Stimulated activated CD4-positive, alpha-beta T cell treated with anti-CD3 and anti-CD28 coated beads, Interleukin-15, amount 100 ng/mL, for 48 hours (primary cell): ENCODE data around the gene GOLGA2.
A peak's percentile ranks its signal among the peaks of the same experiment; 100 is the strongest.
"Not testable (repeated sequence)": the region's sequence is repeated elsewhere in the genome, so short reads cannot be mapped to it uniquely, and the experiment has no call there.

Experiments used
- DNase-seq, 2 donors: peaks; one replicate each; pipeline ENCODE4 v3.0.0-alpha.2; 2020; ENCODE audit warnings: low read depth in 2 of 2

The GOLGA2 gene

DNA sequence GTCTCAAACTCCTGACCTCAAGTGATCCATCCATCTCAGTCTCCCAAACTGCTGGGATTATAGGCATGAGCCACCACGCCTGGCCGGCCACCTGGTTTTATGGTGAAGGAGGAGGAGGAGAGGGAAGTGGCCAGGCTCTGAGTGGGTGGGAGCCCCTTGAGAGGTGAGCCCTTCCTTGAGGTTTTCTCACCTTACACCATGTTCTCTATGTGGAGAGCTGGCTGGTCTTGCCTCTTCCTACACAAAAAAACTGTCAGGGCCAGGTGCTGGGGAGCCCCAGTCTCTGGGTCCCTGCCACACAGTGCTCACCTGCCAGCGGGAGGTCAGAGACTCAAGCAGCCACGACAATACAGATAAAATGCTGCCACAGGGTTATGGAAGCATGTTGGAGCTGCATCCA is 18.3 kb upstream of the GOLGA2 start:
- DNase-seq = no peak

DNA sequence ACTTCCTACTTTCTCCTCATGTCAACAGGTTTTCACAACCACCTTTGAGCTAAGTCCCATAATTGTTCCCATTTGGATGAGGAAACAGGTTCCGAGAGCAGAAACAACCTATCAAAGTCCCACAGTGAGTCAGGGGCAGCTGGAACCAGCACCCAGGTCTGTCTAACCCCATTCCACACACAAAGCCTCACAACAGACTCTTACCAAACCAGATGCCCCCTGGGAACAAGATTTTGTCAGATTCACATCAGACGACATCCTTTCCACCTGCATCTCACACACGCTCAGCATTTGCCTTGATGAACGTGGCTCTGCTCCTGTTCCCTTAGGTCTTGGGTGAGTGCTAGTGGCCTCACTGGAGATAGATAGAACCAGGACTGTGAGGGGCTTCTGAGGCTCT is 17.3 kb upstream of the GOLGA2 start:
- DNase-seq = no peak

DNA sequence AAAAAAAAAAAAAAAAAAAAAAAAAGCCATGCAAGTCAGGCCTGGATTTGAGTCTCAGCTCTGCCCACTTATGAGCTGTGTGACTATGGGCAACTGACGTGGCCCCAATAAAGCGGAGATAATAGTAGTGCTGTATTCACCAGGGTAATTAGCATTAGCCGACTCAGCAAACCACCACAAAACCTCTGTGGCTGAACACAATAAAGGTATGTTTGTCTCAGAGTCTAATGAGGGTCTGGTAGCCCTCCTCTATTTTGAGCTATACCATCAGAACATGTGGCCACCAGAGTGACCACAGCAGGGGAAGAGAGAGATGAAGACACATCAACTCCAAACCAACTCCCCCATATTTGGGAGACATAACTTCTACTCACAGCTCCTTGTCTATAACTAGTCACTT is 16.2 kb upstream of the GOLGA2 start:
- DNase-seq = no peak

DNA sequence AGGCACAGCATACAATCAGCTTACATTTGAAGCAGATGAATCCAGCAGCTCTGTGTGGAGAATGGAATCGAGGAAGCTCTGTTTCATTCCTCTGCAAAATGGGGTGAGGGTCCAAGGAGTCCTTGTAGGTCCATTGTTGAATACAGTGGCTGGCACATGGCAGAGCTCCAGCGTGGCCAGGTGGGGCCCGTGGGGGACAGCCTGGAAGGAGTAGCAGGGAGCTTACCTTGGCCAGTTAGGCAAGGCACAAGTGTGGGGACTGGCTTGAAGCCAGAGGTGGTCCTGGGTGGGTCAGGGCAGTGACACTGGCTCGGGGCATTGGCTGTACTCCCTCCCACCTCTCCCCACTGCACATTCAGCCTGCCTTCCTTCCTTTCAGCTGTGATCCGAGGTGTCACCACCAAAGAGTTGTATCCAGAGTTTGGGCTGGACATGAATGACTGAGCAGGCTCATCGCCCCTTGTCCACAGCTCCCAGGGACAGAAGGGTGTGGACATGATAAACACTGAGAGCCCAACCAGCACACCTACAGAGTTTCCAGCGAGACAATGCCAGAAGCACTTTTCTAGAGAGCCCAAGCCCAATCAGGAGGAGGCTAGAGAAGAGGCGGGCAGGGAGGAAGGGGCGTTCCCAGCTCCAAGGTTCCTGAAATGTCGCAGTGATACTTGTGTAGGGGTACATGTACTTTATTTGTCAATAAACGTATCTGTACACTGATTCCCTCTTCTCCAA is 12.6 kb upstream of the GOLGA2 start:
- DNase-seq = no peak

DNA sequence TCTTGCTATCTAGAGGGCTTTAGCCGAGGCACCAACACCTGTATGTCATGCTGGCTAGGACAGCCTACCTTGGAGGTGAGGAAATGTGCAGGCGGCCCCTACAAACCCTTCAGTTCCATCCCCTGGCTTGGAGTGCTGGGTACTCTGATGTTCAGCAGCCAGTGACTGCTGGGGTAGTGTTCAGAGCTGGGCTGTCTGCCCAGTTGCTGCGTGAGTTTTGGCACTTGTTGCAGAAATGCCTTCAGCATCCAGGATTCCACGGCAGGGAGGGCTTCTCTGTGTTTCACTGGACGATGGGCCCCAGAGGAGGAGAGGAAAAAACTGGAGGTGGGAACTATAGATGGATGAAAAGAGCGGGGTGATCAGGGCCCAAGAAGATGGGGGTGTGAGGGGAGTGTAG is 10.6 kb upstream of the GOLGA2 start:
- DNase-seq = no peak

DNA sequence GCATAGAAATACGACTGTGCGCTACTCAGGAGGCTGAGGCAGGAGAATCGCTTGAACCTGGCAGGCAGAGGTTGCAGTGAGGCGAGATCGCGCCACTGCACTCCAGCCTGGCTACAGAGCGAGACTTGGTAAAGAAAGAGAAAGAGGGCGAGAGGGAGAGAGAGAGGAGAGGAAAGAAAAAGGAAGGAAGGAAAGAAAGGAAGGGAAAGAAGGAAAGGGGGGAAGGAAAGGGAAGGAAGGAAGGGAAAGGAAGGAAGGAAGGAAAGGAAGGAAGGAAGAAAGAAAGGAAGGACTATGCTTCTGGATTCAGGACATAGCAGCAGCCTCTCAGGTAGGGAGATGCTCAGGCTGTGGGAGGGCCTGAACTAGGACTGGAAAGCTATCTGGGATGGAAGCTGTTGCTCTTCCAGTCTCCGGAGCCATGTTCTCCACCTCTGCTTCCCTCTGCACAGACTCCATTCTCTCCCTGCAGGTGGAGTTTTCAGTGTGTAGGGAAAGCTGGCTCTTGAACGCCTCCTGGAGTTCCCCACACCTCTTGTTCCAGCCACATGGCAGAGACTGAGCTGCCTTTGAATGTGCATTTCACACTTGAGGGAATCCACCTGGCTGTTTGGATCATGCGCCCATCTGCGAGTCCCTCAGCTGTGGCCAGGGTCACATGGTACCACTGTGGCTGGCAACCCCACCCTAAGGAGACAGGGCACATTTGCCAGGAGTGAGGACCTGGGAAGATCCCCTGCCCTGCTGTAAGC is 9.4 kb upstream of the GOLGA2 start:
- DNase-seq = no peak

DNA sequence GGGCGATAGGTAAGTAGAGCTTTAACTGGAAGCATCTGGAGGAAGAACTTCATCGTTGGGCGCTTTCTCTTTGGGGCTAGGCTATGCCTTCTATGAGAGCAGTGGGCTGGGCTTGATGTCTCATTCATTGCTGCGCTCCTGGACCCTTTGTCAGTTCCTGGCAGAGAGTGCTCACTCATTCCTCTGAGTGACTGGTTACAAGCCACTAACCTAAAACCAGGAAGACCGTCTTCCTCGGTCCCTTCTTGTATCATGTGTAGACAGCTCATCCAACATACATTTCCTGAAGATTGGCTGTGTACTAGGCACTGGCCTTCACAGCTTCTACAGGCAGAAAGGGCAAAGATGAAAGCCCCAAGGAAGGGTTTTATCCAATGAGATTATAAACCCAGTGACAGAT is 6.7 kb upstream of the GOLGA2 start:
- DNase-seq = no peak

DNA sequence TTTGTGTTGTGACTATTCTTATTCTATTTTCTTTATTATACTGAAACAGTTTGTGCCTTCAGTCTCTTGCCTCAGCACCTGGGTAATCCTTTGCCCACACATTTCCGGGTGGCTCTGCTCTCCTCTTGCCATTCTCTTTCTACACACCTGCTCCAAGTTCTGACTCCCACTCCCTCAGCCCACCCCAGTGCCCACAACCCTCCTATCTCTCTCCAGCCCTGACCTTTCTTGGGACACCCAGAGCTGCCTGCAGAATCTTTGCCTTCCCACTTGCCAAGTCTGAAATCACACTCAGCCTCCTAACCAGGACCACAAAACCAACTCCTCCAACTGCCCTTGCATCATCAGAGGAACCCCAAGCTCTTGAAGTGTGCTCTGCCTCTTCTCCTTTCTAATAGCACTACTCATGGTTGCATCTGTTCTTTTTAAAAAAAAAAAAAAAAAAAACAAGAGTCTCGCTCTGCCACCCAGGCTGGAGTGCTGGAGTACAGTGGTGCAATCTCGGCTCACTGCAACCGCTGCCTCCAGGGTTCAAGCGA is 4.3 kb upstream of the GOLGA2 start:
- no peak for DNase-seq

DNA sequence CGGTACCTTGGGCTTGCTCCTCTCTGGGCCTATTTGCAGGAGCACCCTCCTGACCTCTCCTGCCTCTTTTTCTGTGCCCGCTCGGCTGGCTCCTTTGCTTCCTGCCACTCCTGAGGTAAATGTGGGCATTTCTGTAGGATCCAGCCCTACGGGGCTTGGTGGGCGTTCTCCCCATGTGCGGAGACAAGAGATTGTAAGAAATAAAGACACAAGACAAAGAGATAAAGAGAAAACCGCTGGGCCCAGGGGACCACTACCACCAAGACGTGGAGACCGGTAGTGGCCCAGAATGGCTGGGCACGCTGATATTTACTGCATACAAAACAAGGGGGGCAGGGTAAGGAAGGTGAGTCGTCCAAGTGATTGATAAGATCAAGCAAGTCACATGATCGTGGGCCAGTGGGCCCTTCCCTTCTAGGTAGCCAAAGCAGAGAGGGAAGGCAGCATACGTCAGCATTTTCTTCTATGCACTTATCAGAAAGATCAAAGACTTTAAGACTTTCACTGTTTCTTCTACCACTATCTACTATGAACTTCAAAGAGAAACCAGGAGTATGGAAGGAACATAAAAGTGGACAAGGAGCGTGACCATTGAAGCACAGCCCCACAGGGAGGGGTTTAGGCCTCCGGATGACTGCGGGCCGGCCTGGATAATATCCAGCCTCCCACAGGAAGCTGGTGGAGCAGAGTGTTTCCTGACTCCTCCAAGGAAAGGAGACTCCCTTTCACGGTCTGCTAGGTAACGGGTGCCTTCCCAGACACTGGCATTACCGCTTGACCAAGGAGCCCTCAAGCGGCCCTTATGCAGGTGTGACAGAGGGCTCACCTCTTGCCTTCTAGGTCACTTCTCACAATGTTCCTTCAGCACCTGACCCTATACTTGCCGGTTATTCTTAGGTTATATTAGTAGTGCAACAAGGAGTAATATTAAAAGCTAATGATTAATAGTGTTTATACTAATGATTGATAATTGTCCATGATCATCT is 3.6 kb upstream of the GOLGA2 start:
- not testable (repeated sequence) for DNase-seq

DNA sequence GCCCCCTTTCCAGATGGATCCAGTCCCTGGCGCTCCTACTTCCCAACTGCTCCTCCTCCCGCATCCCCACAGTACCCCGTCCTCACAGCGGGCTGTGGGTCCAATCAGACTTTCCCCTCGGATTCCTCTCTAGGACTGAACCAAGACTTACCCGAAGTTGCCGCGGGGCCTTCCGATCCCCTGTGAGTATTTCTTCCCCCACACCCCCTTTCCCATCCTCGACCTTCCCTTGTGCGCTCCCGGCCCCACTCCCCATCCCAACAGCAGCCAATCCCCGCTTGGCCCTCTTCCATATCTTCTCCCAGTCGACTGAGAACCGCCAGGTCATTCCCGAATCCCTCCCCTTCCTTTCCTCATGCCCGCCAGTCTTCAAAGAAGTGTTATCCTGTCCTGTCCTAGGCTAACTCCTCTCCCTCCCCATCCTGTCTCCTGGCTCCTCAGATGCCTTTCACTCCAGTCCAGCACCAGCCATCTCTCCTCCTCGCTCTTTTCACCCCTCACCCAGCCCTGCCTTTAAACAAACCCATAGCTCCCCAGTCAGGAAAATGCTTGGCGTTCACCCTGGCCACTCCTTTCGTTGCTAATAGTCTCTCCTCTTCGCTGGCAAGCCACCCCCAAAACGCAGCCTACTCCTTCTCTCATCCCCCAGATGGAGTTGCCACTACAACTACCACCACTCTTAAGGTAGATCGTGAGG is 915 bp upstream of the GOLGA2 start:
- DNase-seq = no peak

DNA sequence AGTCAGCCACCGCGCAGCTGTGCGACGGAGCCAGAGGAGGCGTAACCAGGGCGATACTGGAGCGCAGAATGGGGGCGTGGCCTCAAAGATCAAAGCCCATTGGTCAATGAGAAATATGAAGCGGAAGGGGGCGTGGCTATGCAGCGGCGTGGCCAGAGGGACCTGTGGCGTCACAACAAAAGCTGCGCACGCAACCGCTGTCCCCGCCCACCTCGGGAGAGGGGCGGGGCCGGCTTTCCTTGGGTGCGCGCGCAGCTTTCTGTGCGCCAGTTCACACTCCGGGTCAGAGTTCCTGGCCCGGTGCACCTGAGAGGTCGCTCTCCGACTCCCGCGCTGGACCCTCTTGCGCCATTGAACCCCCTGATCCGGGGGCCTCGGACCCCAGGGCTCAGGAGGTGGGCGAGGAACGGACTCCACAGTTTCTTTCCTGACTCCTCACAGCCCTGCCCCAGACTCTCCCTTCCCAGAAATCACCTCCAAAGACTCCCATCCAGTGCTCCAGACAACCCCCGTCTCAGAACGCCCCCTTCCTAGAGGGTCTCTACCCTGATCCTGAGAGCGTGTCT is 284 bp upstream of the GOLGA2 start, which contains the start of gene SWI5:
Gene SWI5, plus strand, starts transcription at position 269 of the 566 bp plus-strand sequence.
- DNase-seq = peak; percentile 100

DNA sequence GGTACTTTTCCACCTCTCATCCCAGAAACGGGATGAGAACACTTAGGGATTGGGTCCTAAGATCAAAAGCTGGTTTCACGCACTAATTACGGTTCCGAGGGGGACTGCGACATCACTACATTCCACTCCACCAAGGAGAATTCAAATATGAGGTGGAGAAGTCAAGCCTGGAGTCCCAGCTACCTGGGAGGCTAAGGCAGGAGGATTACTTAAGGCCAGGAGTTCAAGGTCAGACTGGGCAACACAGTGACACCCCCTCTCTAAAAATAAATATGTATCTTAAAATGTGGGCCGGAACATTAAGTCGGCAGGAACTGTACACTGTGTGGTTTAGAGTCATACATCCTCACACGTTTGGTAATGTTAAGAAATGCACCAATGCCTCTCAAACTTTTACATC is 1.6 kb downstream of the GOLGA2 start:
- DNase-seq = no peak

DNA sequence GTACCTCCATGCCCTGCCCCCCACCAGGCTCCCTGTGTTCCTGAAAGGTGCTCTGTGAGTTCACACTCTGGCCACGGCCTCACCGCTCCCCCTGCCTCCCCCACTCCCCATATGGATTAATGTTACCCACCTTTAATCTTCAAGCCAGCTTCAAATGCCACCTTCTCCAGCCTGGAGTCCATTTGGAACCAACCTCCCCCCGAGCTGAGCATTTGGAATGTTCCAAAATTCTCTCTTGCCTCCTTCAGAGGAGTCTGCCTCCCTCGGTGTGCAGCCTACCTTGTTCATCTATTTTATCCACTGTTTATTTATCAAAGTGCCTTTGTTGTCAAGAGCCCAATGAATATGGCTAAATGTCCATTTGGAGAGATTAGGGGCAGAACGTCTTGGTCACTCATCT is 4.3 kb downstream of the GOLGA2 start:
- DNase-seq = no peak

DNA sequence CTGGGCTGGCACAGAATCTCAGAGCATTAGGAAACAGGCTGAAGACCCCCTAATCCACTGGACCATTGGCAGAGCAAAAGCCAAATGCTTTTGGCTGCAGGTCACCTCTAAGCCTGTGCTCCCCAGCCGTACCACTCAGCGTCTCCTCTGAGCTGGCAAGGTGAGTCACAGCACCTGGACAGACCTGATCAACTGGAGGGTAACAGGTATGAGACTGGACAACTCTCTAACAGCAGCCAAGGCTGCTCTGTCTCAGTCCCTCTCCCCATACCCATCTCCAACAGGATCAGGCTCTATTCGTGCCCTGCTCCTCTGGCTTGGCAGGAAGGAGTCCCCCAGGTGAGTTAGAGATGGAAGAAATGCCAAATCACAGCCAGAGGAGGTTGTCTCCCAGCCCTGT is 4.7 kb downstream of the GOLGA2 start:
- no peak for DNase-seq

DNA sequence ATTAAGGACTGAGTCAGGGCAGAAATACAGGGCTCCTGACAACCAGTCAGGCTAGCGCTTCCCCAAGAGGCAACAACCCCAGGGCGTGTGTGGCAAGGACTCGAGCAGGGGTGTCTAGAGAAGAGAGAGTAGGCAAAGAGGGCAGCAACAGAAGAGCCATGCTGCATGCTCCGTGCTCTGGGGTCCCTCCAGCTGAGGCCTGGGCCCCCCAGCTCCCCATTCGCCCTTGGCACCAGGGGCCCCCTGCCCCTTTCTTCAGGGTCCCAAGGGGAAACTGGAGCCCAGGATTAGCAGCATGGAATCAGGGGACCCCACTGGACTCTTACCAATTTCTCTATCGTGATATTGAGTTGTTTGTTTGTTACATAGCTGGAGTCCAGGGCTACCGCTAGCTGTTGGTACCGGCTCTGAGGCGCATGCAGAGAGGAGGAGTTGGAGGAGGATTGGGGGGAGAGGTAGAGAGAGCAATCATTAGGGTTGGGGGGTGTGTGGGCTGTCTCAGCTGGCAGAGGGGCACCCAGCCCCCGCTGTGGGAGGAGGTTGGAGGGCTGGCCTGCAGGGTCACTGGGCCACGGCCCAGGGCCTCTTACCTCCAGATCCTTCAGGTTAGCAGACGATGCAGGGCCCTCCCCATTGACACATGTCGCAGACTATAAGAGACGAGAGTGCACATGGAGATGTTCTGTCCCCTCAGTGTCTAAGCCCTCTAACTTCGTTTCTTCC is 8.8 kb downstream of the GOLGA2 start:
- no peak for DNase-seq

DNA sequence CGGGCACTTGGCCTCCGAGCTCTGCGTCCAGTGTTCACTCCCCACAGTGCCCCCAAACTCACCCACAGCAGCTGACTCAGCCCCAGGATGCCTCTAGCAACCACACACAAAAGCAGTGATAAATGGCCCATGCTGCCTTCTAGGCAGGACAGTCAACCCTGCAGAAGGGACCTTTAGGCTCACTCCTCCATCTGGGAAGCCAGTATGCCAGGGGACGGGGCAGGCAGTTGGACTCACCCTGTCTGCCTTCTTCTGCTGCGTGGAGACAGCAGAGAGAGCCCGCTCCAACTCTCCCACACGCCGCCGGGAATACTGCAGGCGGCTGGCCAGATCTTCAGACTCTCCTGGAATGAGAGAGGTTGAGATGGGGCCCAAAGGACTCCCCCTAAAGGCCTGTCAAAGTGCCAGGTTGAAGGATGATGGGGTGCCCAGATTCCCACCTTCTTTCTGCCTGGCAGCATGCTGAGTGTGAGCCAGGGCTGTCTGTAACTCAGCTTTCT is 10.4 kb downstream of the GOLGA2 start:
- no peak for DNase-seq

DNA sequence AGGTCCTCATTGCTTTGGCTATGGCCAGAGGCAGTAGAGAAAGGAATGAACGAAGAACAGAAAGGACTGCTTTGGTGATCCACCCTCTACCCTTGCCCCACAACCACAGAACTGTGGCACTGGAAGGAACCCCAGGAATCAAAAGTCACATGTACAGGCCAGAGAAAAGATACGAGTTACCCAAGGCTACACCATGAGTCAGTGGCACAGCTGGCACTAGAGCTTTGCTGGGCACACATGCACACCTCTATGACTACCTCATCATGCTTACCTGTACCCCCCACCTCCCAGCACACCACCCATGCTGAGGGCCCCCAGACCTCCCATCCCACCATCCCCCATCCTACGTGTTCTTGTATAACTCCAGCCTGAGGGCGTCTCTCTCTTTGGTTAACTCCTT is 13.1 kb downstream of the GOLGA2 start:
- DNase-seq = no peak

DNA sequence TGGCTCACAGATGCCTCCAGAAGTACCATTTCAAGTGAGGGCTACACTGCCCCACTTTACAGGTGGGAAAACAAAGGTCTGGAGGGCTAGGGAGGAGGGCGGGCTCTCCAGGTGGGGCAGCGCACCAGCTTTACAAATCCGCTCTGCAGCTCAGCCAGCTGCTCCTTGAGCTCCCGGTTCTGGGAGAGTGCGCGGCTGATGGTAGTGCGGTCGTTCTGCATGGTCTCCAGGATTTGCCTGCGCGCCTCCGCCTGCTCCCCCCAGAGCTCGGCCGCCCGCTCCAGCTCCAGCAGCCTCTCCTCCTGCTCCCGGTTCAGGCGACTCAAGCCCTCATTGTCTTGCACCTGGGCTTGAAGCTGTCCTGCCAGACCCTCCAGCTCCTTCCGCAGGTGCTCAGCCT is 15.5 kb downstream of the GOLGA2 start:
- no peak for DNase-seq

DNA sequence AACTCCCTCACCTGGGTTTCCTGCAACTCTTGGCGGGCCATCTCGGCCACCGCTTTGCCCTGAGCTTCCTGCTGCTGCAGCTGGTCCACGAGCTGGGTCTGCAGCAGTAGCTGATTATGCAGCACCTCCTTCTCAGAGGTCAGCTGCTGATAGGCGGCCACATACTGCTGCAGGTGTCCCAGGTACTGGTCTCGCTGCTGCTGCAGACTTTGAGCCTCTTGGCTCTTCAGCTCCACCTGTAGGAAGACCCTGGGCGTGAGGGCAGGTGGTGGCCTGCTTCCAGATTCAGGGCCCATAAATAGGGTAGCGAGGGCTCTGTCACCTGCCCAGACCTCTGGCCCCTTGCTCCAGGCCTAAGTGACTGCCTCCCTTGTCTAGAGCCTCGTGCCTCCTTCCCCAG is 16.7 kb downstream of the GOLGA2 start:
- no peak for DNase-seq

DNA sequence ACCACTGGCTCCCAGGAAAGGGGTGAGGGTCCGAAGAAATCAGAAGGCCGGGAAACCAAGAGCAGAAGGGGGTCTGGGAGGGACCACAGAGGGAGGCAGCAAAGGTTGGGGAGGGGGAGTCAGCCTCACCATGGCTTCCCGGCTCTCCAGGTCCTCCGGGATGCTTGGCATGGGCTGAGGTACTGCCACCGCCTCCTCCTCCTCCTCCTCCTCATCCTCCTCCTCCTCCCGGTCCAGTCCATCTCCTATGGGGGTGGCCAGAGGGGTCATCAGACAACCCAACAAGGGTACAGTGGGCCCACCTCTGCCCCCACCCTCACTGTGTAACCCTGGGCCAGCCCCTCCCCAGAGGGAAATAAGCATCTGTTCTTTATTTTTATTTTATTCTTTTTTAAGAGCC is 17.5 kb downstream of the GOLGA2 start:
- DNase-seq = no peak
